ENCODE results near the gene PRKAG1.

Gene PRKAG1

GRCh38 chr12:48973941-48974673 lies 44.5 kb downstream of the PRKAG1 start:
- ChIA-PET POLR2A (interaction anchor here (0.7 kb wide), 1 partner anchor 67 kb away, joined by 3 read pairs; no protein-coding TSS in a partner anchor), CTCF (interaction anchor here (1.4 to 16.4 kb wide), 6 partner anchors 8 to 121 kb away, joined by 3 to 417 read pairs (median 6); partner anchors contain the start of genes ARF3, DDN and WNT1)
- DNase-seq (ENCODE audit: extremely low spot score) = peak; percentile 63

GRCh38 chr12:48973531-48973930 lies 45.0 kb downstream of the PRKAG1 start:
- POLR2A ChIA-PET = no interaction called here
- CTCF ChIA-PET = interaction anchor here (1.4 to 16.4 kb wide), 6 partner anchors 8 to 120 kb away, joined by 3 to 417 read pairs (median 6); partner anchors contain the start of genes ARF3, DDN and WNT1
- no peak for DNase-seq (ENCODE audit: extremely low spot score)
- TF ChIP-seq CTCF (IDR thresholded peaks at IDR 0.05; ENCODE audit: control extremely low read depth, extremely low read depth, low read depth, missing control alignments) = no peak

More at GRCh38 chr12:48973941-48974673, 44.5 kb downstream of the PRKAG1 start:
- peak; percentile 58 for TF ChIP-seq CTCF (IDR thresholded peaks at IDR 0.05; ENCODE audit: control extremely low read depth, extremely low read depth, low read depth, missing control alignments)

- CTCF ChIA-PET = interaction anchor here (1.4 to 16.4 kb wide), 8 partner anchors 8 to 120 kb away, joined by 3 to 417 read pairs (median 6); partner anchors contain the start of genes ARF3, DDN and WNT1
- POLR2A ChIA-PET = no interaction called here
- no peak for TF ChIP-seq CTCF (IDR thresholded peaks at IDR 0.05; ENCODE audit: control extremely low read depth, extremely low read depth, low read depth, missing control alignments)
- no peak for DNase-seq (ENCODE audit: extremely low spot score)
These were observed 45.6 kb downstream of the PRKAG1 start for GRCh38 chr12:48972952-48973483.

- POLR2A ChIA-PET = no interaction called here
- CTCF ChIA-PET = interaction anchor here (1.9 to 15.6 kb wide), 4 partner anchors 10 to 119 kb away, joined by 5 to 264 read pairs (median 46); partner anchors contain the start of genes DDN and WNT1
- no peak for TF ChIP-seq CTCF (IDR thresholded peaks at IDR 0.05; ENCODE audit: control extremely low read depth, extremely low read depth, low read depth, missing control alignments)
- no peak for DNase-seq (ENCODE audit: extremely low spot score)
These were observed 46.2 kb downstream of the PRKAG1 start for GRCh38 chr12:48972213-48972951.

- no peak for DNase-seq (ENCODE audit: extremely low spot score)
- POLR2A ChIA-PET = no interaction called here
- CTCF ChIA-PET = interaction anchor here (1.4 to 15.6 kb wide), 5 partner anchors 12 to 117 kb away, joined by 3 to 264 read pairs (median 5); partner anchors contain the start of genes DDN and WNT1
- TF ChIP-seq CTCF (IDR thresholded peaks at IDR 0.05; ENCODE audit: control extremely low read depth, extremely low read depth, low read depth, missing control alignments) = no peak
These were observed 47.8 kb downstream of the PRKAG1 start for GRCh38 chr12:48970702-48971334.

Data from GM10248 (cell line).